Lower leg skin (tissue), 4 donors: ENCODE results near the gene CST5. TPM values are rescaled to one million over a fixed set of nuclear protein-coding genes. Genes with fewer than 3 reads are reported as not detected.
A peak's percentile ranks its signal among the peaks of the same experiment; 100 is the strongest.
"Not testable (repeated sequence)": the region's sequence is repeated elsewhere in the genome, so short reads cannot be mapped to it uniquely, and the experiment has no call there.

Source experiments
- DNase-seq, 2 donors: peaks; one replicate each; pipeline ENCODE4 v3.0.0-alpha.2; 2019; ENCODE audit warnings: low spot score in 2 of 2
- H3K4me3 ChIP-seq: fragments of 200-600 bp; sonication (generic); 2 replicates; pipeline ENCODE4 v1.5.1; 2017; ENCODE audit warnings: mild to moderate bottlenecking, low read depth; ENCODE audit not compliant: poor library complexity, severe bottlenecking
- CTCF ChIP-seq, 3 donors: fragments of 450-650 bp; IDR thresholded peaks; one replicate each; pipeline ENCODE4 v1.5.1; 2016; ENCODE audit warnings: antibody characterized with exemption in 3 of 3, mild to moderate bottlenecking in 3 of 3, moderate library complexity in 2 of 3
- POLR2A ChIP-seq, 2 donors: fragments of 450-650 bp; IDR thresholded peaks; one replicate each; pipeline ENCODE4 v1.6.1; 2016 to 2017; ENCODE audit warnings: antibody characterized with exemption in 2 of 2, mild to moderate bottlenecking in 1 of 2, moderate library complexity in 1 of 2
- WGBS, 2 donors: methylation state at CpG; one replicate each; pipeline ENCODE4 v1.1.5; 2018; 5-methylcytosine and 5-hydroxymethylcytosine counted together
- intact Hi-C: fragments of 100-400 bp; cut with DNase I; formaldehyde crosslinking; loops from one replicate; pipeline ENCODE4 v1.15.0; 2023; ENCODE audit warnings: low total_unique reads
- total RNA-seq, 4 donors: library from RNA; depleted of rRNA; stranded (reverse); fragments of >200 nt; gene quantifications; one replicate each; pipeline ENCODE4 v1.1.0, GENCODE V29; 2016

Gene CST5
- total RNA-seq, 4 donors from 2014 or later, result not detected

GRCh38 chr20:23909390-23909789 is 29.8 kb upstream of the CST5 start:
- 85 to 93% methylated on average over 2 of the region's 2 CpGs for WGBS, 2 donors
- no peak for TF ChIP-seq CTCF (IDR thresholded peaks at IDR 0.05)
- intact Hi-C loops, result no loop called here

GRCh38 chr20:23907579-23907978 is 28.0 kb upstream of the CST5 start:
- intact Hi-C loops, result no loop called here
- DNase-seq, result no peak
- H3K4me3 ChIP-seq, result no peak overlapping the region
- TF ChIP-seq CTCF (IDR thresholded peaks at IDR 0.05) (no peak), POLR2A (IDR thresholded peaks at IDR 0.05) (no peak)
- WGBS, 2 donors, result 44 to 52% methylated on average over 1 of the region's 1 CpG

More at GRCh38 chr20:23909390-23909789, 29.8 kb upstream of the CST5 start:
- H3K4me3 ChIP-seq, result no peak overlapping the region
- DNase-seq, result peak in 1 of 2 donors; percentile 69

- DNase-seq, H3K4me3 ChIP-seq, intact Hi-C loops: not testable (repeated sequence)
- WGBS, 2 donors, result 54 to 65% methylated on average over 7 of the region's 8 CpGs
Observed at GRCh38 chr20:23902396-23902795, 22.8 kb upstream of the CST5 start.

GRCh38 chr20:23890867-23891266 is 11.3 kb upstream of the CST5 start:
- 53 to 94% methylated on average over 4 of the region's 4 CpGs for WGBS, 2 donors
- TF ChIP-seq CTCF (IDR thresholded peaks at IDR 0.05), result peak in 1 of 3 donors; percentile 23
- intact Hi-C loops, DNase-seq, H3K4me3 ChIP-seq: not testable (repeated sequence)

GRCh38 chr20:23889775-23890187 is 10.2 kb upstream of the CST5 start:
- no peak for DNase-seq
- no peak for TF ChIP-seq CTCF (IDR thresholded peaks at IDR 0.05)
- TF ChIP-seq POLR2A (IDR thresholded peaks at IDR 0.05), result no peak
- intact Hi-C loops, result no loop called here
- 23% methylated on average over 8 of the region's 8 CpGs for WGBS, 2 donors
- no peak overlapping the region for H3K4me3 ChIP-seq

- intact Hi-C loops, result no loop called here
- 64 to 66% methylated on average over 2 of the region's 2 CpGs for WGBS, 2 donors
Observed at GRCh38 chr20:23887856-23888255, 8.3 kb upstream of the CST5 start.

More at GRCh38 chr20:23887856-23888255, 8.3 kb upstream of the CST5 start:
- DNase-seq, result no peak
- TF ChIP-seq POLR2A (IDR thresholded peaks at IDR 0.05), result no peak
- no peak for TF ChIP-seq CTCF (IDR thresholded peaks at IDR 0.05)
- no peak overlapping the region for H3K4me3 ChIP-seq
